ENCODE results near the gene VAMP8.

GRCh38 chr2:85585781-85586105, 8.4 kb downstream of the VAMP8 start:
- no peak for TF ChIP-seq CTCF (IDR thresholded peaks at IDR 0.05; ENCODE audit: low read depth, low read length, missing input control)
- no peak for TF ChIP-seq ATF3 (IDR thresholded peaks at IDR 0.05)
- TF ChIP-seq SP1 (IDR thresholded peaks at IDR 0.05) = no peak
- TF ChIP-seq EGR1 (IDR thresholded peaks at IDR 0.05; ENCODE audit: low read depth in 2 of 2) = no peak
- no peak for TF ChIP-seq TAF1 (conservative IDR thresholded peaks at IDR 0.05)
- no peak for TF ChIP-seq MAX (IDR thresholded peaks at IDR 0.05)
- TF ChIP-seq RXRA (IDR thresholded peaks at IDR 0.05) = no peak
- no peak for TF ChIP-seq REST (IDR thresholded peaks at IDR 0.05)
- TF ChIP-seq HNF4A (conservative IDR thresholded peaks at IDR 0.05) = no peak
- TF ChIP-seq RAD21 (IDR thresholded peaks at IDR 0.05) = no peak
- TF ChIP-seq ZBTB33 (IDR thresholded peaks at IDR 0.05) = no peak
- TF ChIP-seq NR2F2 (IDR thresholded peaks at IDR 0.05) = no peak
- TF ChIP-seq HNF4G (IDR thresholded peaks at IDR 0.05) = no peak
